Measurements from ENCODE around the gene SLC39A2. TPM values are rescaled to one million over a fixed set of nuclear protein-coding genes. Genes with fewer than 3 reads are reported as not detected.
"Not testable (repeated sequence)": the region's sequence is repeated elsewhere in the genome, so short reads cannot be mapped to it uniquely, and the experiment has no call there.

SLC39A2 gene, protein sequence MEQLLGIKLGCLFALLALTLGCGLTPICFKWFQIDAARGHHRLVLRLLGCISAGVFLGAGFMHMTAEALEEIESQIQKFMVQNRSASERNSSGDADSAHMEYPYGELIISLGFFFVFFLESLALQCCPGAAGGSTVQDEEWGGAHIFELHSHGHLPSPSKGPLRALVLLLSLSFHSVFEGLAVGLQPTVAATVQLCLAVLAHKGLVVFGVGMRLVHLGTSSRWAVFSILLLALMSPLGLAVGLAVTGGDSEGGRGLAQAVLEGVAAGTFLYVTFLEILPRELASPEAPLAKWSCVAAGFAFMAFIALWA
- not detected for total RNA-seq
- long read RNA-seq, result 0 reads

DNA sequence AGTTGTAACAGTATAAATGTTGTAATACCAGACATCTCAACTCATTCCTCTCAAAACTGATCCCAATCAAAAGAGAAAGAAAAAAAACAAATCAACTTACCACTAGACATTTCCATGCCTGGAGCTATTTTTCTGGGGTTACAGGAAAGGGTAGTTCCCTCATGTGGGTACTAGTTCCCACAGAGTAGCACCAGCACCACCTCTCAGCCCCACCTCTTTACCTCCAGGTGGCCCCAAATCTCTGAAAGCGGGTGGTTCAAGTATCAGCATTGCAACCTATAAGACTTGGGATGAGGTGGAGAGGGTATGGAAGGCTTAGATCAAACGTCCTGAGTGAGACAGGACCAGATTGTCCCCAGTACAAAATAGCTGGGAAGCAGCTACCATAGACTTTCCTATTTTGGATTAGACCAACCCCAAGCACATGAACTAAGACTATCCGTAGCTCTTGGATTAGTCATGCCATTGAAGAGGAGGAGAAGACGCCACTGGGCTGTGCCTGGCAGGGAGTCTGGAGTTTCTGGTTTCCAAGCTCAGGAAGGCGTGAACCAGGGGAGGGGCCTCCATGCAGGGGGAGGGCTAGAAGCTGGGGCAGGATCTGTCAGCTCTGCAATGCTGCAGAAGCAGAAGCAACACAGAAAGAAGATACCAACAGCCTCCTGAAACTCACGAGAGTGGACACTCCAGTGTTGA lies at the start of gene SLC39A2:
TSS of gene SLC39A2 (plus strand) at position 620 of the 693 bp plus-strand sequence. CDS start 154 bp downstream, outside the sequence.
- ATAC-seq (peak; percentile 54 to 65), DNase-seq (no peak)
- Histone ChIP-seq H3K9me3 (no peaks in the 10 kb centered on the region), H3K27me3 (ENCODE audit: low read depth) (no peaks in the 10 kb centered on the region), H3K27ac (no peak within 1 kb of the TSS), H3K4me3 (no peak within 1 kb of the TSS), H3K36me3 (peaks cover 39% of the 10 kb centered on the region), H3K4me1 (no peaks in the 10 kb centered on the region)
- intact Hi-C loops (cut with DNase I), result no loop called here
- TF ChIP-seq, protein P1, sequence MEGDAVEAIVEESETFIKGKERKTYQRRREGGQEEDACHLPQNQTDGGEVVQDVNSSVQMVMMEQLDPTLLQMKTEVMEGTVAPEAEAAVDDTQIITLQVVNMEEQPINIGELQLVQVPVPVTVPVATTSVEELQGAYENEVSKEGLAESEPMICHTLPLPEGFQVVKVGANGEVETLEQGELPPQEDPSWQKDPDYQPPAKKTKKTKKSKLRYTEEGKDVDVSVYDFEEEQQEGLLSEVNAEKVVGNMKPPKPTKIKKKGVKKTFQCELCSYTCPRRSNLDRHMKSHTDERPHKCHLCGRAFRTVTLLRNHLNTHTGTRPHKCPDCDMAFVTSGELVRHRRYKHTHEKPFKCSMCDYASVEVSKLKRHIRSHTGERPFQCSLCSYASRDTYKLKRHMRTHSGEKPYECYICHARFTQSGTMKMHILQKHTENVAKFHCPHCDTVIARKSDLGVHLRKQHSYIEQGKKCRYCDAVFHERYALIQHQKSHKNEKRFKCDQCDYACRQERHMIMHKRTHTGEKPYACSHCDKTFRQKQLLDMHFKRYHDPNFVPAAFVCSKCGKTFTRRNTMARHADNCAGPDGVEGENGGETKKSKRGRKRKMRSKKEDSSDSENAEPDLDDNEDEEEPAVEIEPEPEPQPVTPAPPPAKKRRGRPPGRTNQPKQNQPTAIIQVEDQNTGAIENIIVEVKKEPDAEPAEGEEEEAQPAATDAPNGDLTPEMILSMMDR (IDR thresholded peaks at IDR 0.05), result no peak

DNA sequence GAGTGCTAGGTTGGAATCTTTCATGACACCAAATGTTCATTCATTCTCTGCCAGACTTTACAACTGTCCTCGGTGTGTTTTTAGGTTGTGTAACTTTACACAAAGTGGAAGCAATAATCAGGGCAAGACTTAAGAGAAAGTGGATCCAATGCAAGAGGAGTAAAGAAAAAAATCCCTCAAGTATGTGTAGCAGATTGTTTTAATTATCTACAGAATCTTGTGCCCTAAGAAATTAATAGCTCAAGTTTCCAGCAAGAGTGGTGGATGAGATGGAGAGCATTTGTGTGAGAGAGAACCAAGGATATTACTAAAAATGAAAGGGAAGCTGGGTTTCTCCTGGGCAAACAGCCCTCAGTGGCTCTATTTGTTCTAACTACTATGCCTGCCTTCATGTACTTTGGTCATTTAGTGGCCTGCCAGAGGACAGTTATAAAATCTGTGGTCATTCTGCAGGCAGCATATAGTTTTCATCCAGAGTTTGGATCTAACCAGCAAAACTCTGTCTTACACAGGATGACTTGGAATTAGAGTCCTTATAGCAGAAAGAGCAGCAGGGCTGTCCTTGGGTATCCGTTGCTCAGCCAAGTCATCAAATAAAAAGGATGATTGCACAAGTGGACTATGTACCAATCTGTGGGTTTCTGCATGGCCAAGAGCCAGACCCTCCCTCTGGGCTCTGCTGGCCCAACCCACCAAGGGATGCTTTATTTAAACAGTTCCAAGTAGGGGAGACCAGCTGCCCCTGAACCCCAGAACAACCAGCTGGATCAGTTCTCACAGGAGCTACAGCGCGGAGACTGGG lies 44.2 kb upstream of the SLC39A2 start, which contains the start of gene RNASE2:
TSS of gene RNASE2 (plus strand) at position 752 of the 802 bp plus-strand sequence. CDS start 285 bp downstream, outside the sequence.
- H3K27me3 ChIP-seq (ENCODE audit: low read depth); intact Hi-C loops (cut with DNase I); H3K27ac ChIP-seq; DNase-seq; H3K4me3 ChIP-seq; H3K36me3 ChIP-seq; H3K4me1 ChIP-seq; H3K9me3 ChIP-seq: not testable (repeated sequence)
- peak in 1 of 2 donors; percentile 58 for ATAC-seq

DNA sequence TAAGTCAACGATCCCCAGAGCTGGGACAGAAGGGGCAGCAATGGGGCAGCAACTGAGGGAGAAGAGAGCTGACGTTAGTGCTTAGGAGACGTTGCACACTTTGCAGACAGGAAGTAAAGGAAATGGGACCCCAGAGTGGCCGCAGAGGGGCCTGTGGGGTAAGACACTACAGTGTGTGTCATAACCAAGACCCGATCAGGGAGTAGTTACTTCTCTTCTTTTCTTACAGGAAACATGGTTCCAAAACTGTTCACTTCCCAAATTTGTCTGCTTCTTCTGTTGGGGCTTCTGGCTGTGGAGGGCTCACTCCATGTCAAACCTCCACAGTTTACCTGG lies 43.6 kb upstream of the SLC39A2 start:
- peak; percentile 14 to 75 for ATAC-seq
- DNase-seq; H3K4me3 ChIP-seq; H3K27ac ChIP-seq; H3K9me3 ChIP-seq; H3K4me1 ChIP-seq; H3K27me3 ChIP-seq (ENCODE audit: low read depth); intact Hi-C loops (cut with DNase I); H3K36me3 ChIP-seq: not testable (repeated sequence)

DNA sequence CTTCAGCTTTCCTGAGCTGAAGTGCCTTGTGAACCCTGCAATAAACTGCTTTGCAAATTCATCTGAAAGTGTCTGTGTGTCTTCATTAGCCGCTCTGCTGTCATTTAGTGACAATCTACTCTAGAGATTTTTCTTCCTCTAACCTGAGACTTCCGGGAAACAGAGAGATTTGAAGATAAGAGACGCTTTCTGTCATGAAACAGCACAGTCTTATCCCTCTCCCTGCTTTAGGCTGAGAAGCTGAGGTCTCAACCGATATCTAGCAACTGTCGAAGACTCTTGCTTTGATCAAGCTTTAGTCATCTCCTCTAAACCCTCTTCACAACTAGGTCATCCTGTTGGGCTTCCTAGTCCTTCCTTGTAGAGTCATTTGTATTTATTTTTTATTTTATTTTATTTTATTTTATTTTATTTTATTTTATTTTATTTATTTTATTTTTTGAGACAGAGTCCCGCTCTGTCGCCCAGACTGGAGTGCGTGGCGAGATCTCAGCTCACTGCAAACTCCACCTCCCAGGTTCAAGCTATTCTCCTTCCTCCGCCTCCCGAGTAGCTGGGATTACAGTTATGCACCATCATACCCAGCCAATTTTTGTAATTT lies 42.6 kb upstream of the SLC39A2 start:
- no peak overlapping the region for H3K27ac ChIP-seq
- H3K9me3 ChIP-seq, result no peaks in the 10 kb centered on the region
- H3K27me3 ChIP-seq (ENCODE audit: low read depth), result peaks cover 5% of the 10 kb centered on the region
- TF ChIP-seq, protein P1 (IDR thresholded peaks at IDR 0.05), result no peak
- no peaks in the 10 kb centered on the region for H3K36me3 ChIP-seq
- intact Hi-C loops (cut with DNase I), result no loop called here
- H3K4me1 ChIP-seq, result no peaks in the 10 kb centered on the region
- no peak for DNase-seq
- no peak for ATAC-seq
- no peak overlapping the region for H3K4me3 ChIP-seq

DNA sequence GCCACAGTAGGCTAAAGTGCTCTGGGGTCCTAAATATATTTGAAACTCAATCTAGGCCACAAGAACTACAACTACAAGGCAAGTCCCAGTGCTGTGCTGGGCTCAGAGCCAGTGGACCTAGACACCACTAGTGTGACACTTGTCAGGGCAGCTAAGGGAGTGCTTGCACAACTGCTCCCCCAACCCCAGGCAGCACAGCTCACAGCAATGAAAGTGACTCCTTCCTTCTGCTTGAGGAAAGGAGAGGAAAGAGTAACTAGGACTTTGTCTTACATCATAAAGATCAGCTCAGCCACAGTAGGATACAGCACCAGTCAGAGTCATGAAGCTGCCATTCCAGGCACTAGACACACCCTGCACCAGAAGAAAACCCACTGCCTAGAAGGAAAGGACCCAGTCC lies 40.1 kb upstream of the SLC39A2 start:
- H3K9me3 ChIP-seq; H3K27ac ChIP-seq; H3K4me3 ChIP-seq; intact Hi-C loops (cut with DNase I); H3K27me3 ChIP-seq (ENCODE audit: low read depth); DNase-seq; H3K4me1 ChIP-seq; H3K36me3 ChIP-seq; ATAC-seq: not testable (repeated sequence)

DNA sequence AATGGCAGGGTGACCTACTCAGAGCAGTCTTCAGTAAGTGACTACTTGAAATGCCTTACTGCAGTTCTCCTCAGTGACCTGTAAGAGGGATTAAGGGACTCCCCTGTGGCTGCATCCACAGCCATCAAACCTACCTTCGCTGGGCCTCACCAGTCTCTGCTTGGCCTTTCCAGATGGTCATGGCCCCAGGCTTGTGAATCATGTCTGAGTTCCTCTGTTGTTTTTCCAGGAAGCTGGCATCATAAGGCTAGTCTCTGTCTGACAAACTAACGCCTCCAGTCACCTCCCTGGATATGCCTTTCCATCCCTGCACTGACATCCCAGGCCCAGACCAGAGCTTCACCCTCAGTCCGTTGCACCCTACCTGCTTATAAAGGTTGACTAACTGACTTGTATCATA lies 29.8 kb upstream of the SLC39A2 start:
- peaks cover 12% of the 10 kb centered on the region for H3K4me1 ChIP-seq
- H3K4me3 ChIP-seq, result no peak overlapping the region
- intact Hi-C loops (cut with DNase I), result no loop called here
- ATAC-seq, result no peak
- no peak for DNase-seq
- no peaks in the 10 kb centered on the region for H3K9me3 ChIP-seq
- TF ChIP-seq, protein P1 (IDR thresholded peaks at IDR 0.05), result no peak
- no peak overlapping the region for H3K27ac ChIP-seq
- no peaks in the 10 kb centered on the region for H3K36me3 ChIP-seq
- no peaks in the 10 kb centered on the region for H3K27me3 ChIP-seq (ENCODE audit: low read depth)
